Liver (tissue), 9 donors: Measurements from ENCODE around the gene FITM2. TPM values are rescaled to one million over a fixed set of nuclear protein-coding genes. Genes with fewer than 3 reads are reported as not detected.

Experiments used
- DNase-seq: peaks from one replicate; pipeline ENCODE4 v3.0.0-alpha.2; 2017; ENCODE audit warnings: low spot score
- H3K27ac ChIP-seq, 2 donors: one replicate each; pipeline ENCODE4 v1.7.0; 2013; ENCODE audit warnings: inconsistent platforms in 2 of 2, low read length in 2 of 2, control low read depth in 1 of 2, low read depth in 1 of 2, mild to moderate bottlenecking in 1 of 2
- H3K27me3 ChIP-seq, 4 donors: one replicate each; pipeline versions ENCODE4 v1.6.1 to v1.7.0; 2013; ENCODE audit warnings: low read length in 3 of 4, inconsistent platforms in 1 of 4, mild to moderate bottlenecking in 1 of 4, moderate library complexity in 1 of 4; ENCODE audit not compliant: control insufficient read depth in 4 of 4, insufficient read depth in 4 of 4
- H3K36me3 ChIP-seq, 4 donors: one replicate each; pipeline versions ENCODE4 v1.6.1 to v1.7.0; 2013; ENCODE audit warnings: low read length in 3 of 4, mild to moderate bottlenecking in 3 of 4, low read depth in 1 of 4, moderate library complexity in 1 of 4; ENCODE audit not compliant: control insufficient read depth in 4 of 4, insufficient read depth in 3 of 4
- H3K4me1 ChIP-seq, 4 donors: one replicate each; pipeline versions ENCODE4 v1.6.1 to v1.7.0; 2013; ENCODE audit warnings: low read length in 3 of 4, mild to moderate bottlenecking in 3 of 4, moderate library complexity in 1 of 4; ENCODE audit not compliant: control insufficient read depth in 4 of 4, insufficient read depth in 4 of 4
- H3K4me3 ChIP-seq, 3 donors: one replicate each; pipeline versions ENCODE4 v1.6.1 to v1.7.0; 2013; ENCODE audit warnings: low read length in 3 of 3, control low read depth in 1 of 3, low read depth in 1 of 3, mild to moderate bottlenecking in 1 of 3
- H3K9ac ChIP-seq, 2 donors: one replicate each; pipeline ENCODE4 v1.7.0; 2013; ENCODE audit warnings: low read length in 2 of 2, mild to moderate bottlenecking in 2 of 2, moderate library complexity in 2 of 2, control low read depth in 1 of 2, low read depth in 1 of 2
- H3K9me3 ChIP-seq, 4 donors: one replicate each; pipeline versions ENCODE4 v1.6.1 to v1.7.0; 2013; ENCODE audit warnings: low read length in 3 of 4; ENCODE audit not compliant: control insufficient read depth in 4 of 4
- EGR1 ChIP-seq, 2 donors: IDR thresholded peaks; 2 replicates each; pipeline ENCODE4 v1.6.1; 2016 to 2018; ENCODE audit warnings: antibody characterized with exemption in 2 of 2, low read depth in 2 of 2
- FOXA1 ChIP-seq: IDR thresholded peaks from 2 replicates; pipeline ENCODE4 v1.6.1; 2016; ENCODE audit warnings: antibody characterized with exemption
- FOXA2 ChIP-seq: IDR thresholded peaks from 2 replicates; pipeline ENCODE4 v1.6.1; 2016; ENCODE audit warnings: antibody characterized with exemption
- GABPA ChIP-seq, 2 donors: IDR thresholded peaks in 1 of 2; conservative IDR thresholded peaks in 1 of 2; 2 replicates each; pipeline ENCODE4 v1.6.1; 2016; ENCODE audit warnings: antibody characterized with exemption in 2 of 2, mild to moderate bottlenecking in 1 of 2, moderate library complexity in 1 of 2
- HNF4A ChIP-seq, 2 donors: conservative IDR thresholded peaks; 2 replicates each; pipeline ENCODE4 v1.6.1; 2016; ENCODE audit warnings: antibody characterized with exemption in 2 of 2, mild to moderate bottlenecking in 2 of 2
- HNF4G ChIP-seq: IDR thresholded peaks from 2 replicates; pipeline ENCODE4 v1.6.1; 2016; ENCODE audit warnings: antibody characterized with exemption
- JUND ChIP-seq, 2 donors: IDR thresholded peaks; 2 replicates each; pipeline ENCODE4 v1.6.1; 2016; ENCODE audit warnings: antibody characterized with exemption in 2 of 2
- NR2F2 ChIP-seq: IDR thresholded peaks from 2 replicates; pipeline ENCODE4 v1.6.1; 2016; ENCODE audit warnings: antibody characterized with exemption
- RAD21 ChIP-seq, 2 donors: IDR thresholded peaks; 2 replicates each; pipeline ENCODE4 v1.6.1; 2016; ENCODE audit warnings: antibody characterized with exemption in 2 of 2, mild to moderate bottlenecking in 2 of 2
- RXRA ChIP-seq, 2 donors: IDR thresholded peaks; 2 replicates each; pipeline ENCODE4 v1.6.1; 2017 to 2018; ENCODE audit warnings: antibody characterized with exemption in 2 of 2, mild to moderate bottlenecking in 1 of 2
- SP1 ChIP-seq: IDR thresholded peaks from 2 replicates; pipeline ENCODE4 v1.6.1; 2018; ENCODE audit warnings: antibody characterized with exemption, mild to moderate bottlenecking
- TAF1 ChIP-seq: conservative IDR thresholded peaks from 2 replicates; pipeline ENCODE4 v1.6.1; 2016; ENCODE audit warnings: antibody characterized with exemption, mild to moderate bottlenecking
- YY1 ChIP-seq: IDR thresholded peaks from 2 replicates; pipeline ENCODE4 v1.6.1; 2016; ENCODE audit warnings: antibody characterized with exemption, mild to moderate bottlenecking
- polyA plus RNA-seq, 2 donors: library from polyadenylated mRNA; stranded (reverse) in 1 of 2; unstranded in 1 of 2; fragments of 200-250 nt in 1 of 2; fragments of >200 nt in 1 of 2; fragmentation: Nextera tagmentation in 1 of 2; extraction: Ambion mirVana in 1 of 2; gene quantifications; one replicate each; pipeline versions ENCODE4 v1.2.1 to v1.2.3, GENCODE V29; 2013 to 2015
- total RNA-seq, 2 donors: library from RNA; depleted of rRNA; stranded (reverse); fragments of >200 nt; gene quantifications; one replicate each; pipeline ENCODE4 v1.2.3, GENCODE V29; 2014
- TF ChIP-seq, protein P1 (sequence below): IDR thresholded peaks from 2 replicates; pipeline ENCODE4 v1.6.1; 2016; ENCODE audit warnings: antibody characterized with exemption
- TF ChIP-seq, protein P2 (sequence below): fragments of 150-350 bp; IDR thresholded peaks from 2 replicates; pipeline ENCODE4 v1.5.1; 2017; ENCODE audit warnings: improper control_type of control experiment, low read depth, low read length; ENCODE audit not compliant: missing input control
- TF ChIP-seq, protein P3 (sequence below): IDR thresholded peaks from 2 replicates; pipeline ENCODE4 v1.6.1; 2016; ENCODE audit warnings: antibody characterized with exemption
- TF ChIP-seq, protein P4 (sequence below): IDR thresholded peaks from 2 replicates; pipeline ENCODE4 v1.6.1; 2016; ENCODE audit warnings: antibody characterized with exemption
- TF ChIP-seq, protein P5 (sequence below): IDR thresholded peaks from 2 replicates; pipeline ENCODE4 v1.6.1; 2016; ENCODE audit warnings: antibody characterized with exemption, mild to moderate bottlenecking
- donor health status: healthy.
- donor health status: healthy.
- donor health status: healthy.
- donor health status: healthy.
- donor health status: healthy.

The FITM2 gene
- total and polyA plus RNA-seq, 4 donors = 3.3 to 9.9 (median 3.9) TPM

DNA sequence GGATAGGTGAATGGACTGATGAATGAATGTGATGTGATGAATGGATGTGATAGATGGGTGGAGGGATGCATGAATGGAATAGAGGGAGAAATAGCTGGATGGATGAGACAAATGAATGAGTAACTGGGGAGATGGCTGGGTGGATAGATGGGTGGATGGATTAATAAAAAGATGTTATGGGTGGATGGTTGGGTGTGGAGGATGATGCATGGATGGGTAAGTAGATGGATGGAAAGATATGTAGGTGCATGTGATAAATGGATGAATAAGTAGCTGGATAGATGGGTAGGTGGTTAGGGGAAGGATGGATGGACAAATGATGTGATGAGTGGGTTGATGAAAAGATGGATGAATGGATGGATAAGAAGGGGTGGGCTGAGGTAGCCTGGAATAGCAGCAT is 49.2 kb upstream of the FITM2 start:
- H3K36me3 ChIP-seq = peaks cover 0 to 14% (median 12%) of the 10 kb centered on the region in 4 donors
- H3K9ac ChIP-seq = no peak overlapping the region
- TF ChIP-seq, protein P1, sequence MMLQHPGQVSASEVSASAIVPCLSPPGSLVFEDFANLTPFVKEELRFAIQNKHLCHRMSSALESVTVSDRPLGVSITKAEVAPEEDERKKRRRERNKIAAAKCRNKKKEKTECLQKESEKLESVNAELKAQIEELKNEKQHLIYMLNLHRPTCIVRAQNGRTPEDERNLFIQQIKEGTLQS = no peak
- TF ChIP-seq, protein P2, sequence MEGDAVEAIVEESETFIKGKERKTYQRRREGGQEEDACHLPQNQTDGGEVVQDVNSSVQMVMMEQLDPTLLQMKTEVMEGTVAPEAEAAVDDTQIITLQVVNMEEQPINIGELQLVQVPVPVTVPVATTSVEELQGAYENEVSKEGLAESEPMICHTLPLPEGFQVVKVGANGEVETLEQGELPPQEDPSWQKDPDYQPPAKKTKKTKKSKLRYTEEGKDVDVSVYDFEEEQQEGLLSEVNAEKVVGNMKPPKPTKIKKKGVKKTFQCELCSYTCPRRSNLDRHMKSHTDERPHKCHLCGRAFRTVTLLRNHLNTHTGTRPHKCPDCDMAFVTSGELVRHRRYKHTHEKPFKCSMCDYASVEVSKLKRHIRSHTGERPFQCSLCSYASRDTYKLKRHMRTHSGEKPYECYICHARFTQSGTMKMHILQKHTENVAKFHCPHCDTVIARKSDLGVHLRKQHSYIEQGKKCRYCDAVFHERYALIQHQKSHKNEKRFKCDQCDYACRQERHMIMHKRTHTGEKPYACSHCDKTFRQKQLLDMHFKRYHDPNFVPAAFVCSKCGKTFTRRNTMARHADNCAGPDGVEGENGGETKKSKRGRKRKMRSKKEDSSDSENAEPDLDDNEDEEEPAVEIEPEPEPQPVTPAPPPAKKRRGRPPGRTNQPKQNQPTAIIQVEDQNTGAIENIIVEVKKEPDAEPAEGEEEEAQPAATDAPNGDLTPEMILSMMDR = no peak
- TF ChIP-seq, protein P3, sequence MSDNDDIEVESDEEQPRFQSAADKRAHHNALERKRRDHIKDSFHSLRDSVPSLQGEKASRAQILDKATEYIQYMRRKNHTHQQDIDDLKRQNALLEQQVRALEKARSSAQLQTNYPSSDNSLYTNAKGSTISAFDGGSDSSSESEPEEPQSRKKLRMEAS = no peak
- TF ChIP-seq JUND (IDR thresholded peaks at IDR 0.05) (no peak), GABPA (IDR thresholded peaks at IDR 0.05 in 1 of 2, conservative IDR thresholded peaks at IDR 0.05 in 1 of 2) (no peak), YY1 (no peak), TAF1 (no peak), NR2F2 (no peak), HNF4A (conservative IDR thresholded peaks at IDR 0.05) (no peak), SP1 (no peak), HNF4G (no peak), FOXA1 (no peak), RXRA (IDR thresholded peaks at IDR 0.05) (no peak), RAD21 (IDR thresholded peaks at IDR 0.05) (no peak), FOXA2 (no peak), EGR1 (IDR thresholded peaks at IDR 0.05; ENCODE audit: low read depth in 2 of 2) (no peak)
- TF ChIP-seq, protein P4, sequence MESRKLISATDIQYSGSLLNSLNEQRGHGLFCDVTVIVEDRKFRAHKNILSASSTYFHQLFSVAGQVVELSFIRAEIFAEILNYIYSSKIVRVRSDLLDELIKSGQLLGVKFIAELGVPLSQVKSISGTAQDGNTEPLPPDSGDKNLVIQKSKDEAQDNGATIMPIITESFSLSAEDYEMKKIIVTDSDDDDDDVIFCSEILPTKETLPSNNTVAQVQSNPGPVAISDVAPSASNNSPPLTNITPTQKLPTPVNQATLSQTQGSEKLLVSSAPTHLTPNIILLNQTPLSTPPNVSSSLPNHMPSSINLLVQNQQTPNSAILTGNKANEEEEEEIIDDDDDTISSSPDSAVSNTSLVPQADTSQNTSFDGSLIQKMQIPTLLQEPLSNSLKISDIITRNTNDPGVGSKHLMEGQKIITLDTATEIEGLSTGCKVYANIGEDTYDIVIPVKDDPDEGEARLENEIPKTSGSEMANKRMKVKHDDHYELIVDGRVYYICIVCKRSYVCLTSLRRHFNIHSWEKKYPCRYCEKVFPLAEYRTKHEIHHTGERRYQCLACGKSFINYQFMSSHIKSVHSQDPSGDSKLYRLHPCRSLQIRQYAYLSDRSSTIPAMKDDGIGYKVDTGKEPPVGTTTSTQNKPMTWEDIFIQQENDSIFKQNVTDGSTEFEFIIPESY = no peak
- TF ChIP-seq, protein P5, sequence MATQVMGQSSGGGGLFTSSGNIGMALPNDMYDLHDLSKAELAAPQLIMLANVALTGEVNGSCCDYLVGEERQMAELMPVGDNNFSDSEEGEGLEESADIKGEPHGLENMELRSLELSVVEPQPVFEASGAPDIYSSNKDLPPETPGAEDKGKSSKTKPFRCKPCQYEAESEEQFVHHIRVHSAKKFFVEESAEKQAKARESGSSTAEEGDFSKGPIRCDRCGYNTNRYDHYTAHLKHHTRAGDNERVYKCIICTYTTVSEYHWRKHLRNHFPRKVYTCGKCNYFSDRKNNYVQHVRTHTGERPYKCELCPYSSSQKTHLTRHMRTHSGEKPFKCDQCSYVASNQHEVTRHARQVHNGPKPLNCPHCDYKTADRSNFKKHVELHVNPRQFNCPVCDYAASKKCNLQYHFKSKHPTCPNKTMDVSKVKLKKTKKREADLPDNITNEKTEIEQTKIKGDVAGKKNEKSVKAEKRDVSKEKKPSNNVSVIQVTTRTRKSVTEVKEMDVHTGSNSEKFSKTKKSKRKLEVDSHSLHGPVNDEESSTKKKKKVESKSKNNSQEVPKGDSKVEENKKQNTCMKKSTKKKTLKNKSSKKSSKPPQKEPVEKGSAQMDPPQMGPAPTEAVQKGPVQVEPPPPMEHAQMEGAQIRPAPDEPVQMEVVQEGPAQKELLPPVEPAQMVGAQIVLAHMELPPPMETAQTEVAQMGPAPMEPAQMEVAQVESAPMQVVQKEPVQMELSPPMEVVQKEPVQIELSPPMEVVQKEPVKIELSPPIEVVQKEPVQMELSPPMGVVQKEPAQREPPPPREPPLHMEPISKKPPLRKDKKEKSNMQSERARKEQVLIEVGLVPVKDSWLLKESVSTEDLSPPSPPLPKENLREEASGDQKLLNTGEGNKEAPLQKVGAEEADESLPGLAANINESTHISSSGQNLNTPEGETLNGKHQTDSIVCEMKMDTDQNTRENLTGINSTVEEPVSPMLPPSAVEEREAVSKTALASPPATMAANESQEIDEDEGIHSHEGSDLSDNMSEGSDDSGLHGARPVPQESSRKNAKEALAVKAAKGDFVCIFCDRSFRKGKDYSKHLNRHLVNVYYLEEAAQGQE = no peak
- DNase-seq = no peak
- H3K4me1 ChIP-seq = peaks cover 0 to 30% (median 21%) of the 10 kb centered on the region in 4 donors
- no peak overlapping the region for H3K27ac ChIP-seq
- no peak overlapping the region for H3K4me3 ChIP-seq
- H3K27me3 ChIP-seq = no peaks in the 10 kb centered on the region
- no peaks in the 10 kb centered on the region for H3K9me3 ChIP-seq
